Right lobe of liver (tissue), 6 donors: ENCODE measurements around the gene LIN7B. TPM values are rescaled to one million over a fixed set of nuclear protein-coding genes. Genes with fewer than 3 reads are reported as not detected.

Experiments
- ATAC-seq, 4 donors: fragments of 200-7000 bp; cut with Tn5 transposase; one replicate each; pipeline ENCODE4 v1.9.1; 2020; ENCODE audit warnings: mild to moderate bottlenecking in 4 of 4, moderate library complexity in 4 of 4
- DNase-seq, 3 donors: peaks; one replicate each; pipeline ENCODE4 v3.0.0-alpha.2; 2020
- H3K27ac ChIP-seq, 3 donors: fragments of 200-600 bp; one replicate each; pipeline ENCODE4 v1.8.0; 2022
- H3K27me3 ChIP-seq, 2 donors: fragments of 200-600 bp; one replicate each; pipeline ENCODE4 v1.8.0; 2022
- H3K36me3 ChIP-seq, 4 donors: fragments of 200-600 bp; sonication (generic) in 1 of 4; one replicate each; pipeline versions ENCODE4 v1.5.1 to v1.8.0; 2017 to 2022; ENCODE audit warnings: control low read depth in 1 of 4
- H3K4me1 ChIP-seq, 4 donors: fragments of 200-600 bp; sonication (generic) in 1 of 4; one replicate each; pipeline versions ENCODE4 v1.5.1 to v1.8.0; 2017 to 2022; ENCODE audit warnings: control low read depth in 1 of 4
- H3K4me3 ChIP-seq, 3 donors: fragments of 200-600 bp; one replicate each; pipeline ENCODE4 v1.8.0; 2022
- H3K9me3 ChIP-seq, 4 donors: fragments of 200-600 bp; sonication (generic) in 1 of 4; one replicate each; pipeline versions ENCODE4 v1.5.1 to v1.8.0; 2017 to 2022; ENCODE audit warnings: control low read depth in 1 of 4
- CTCF ChIP-seq, 4 donors: fragments of 200-600 bp in 3 of 4; fragments of 450-650 bp in 1 of 4; IDR thresholded peaks; one replicate each; pipeline versions ENCODE4 v1.5.1 to v1.8.0; 2016 to 2022; ENCODE audit warnings: antibody characterized with exemption in 4 of 4, mild to moderate bottlenecking in 2 of 4
- POLR2A ChIP-seq: fragments of 450-650 bp; IDR thresholded peaks from one replicate; pipeline ENCODE4 v1.6.1; 2017; ENCODE audit warnings: antibody characterized with exemption, mild to moderate bottlenecking
- WGBS: methylation state at CpG from one replicate; pipeline ENCODE4 v1.1.6; 2018; ENCODE audit warnings: low coverage, low lambda C conversion rate; ENCODE audit not compliant: insufficient coverage; ENCODE audit errors: missing lambda C conversion rate; 5-methylcytosine and 5-hydroxymethylcytosine counted together
- intact Hi-C, 2 donors: fragments of 100-400 bp; cut with DNase I; formaldehyde crosslinking; loops; one replicate each; pipeline versions ENCODE4 v1.11.2 to v1.14.1; 2022
- total RNA-seq, 6 experiments: library from RNA; depleted of rRNA in 2 of 6; stranded (reverse); fragments of >200 nt in 2 of 6; fragmentation: NEBNext Ultra II Directional in 3 of 6; extraction: Animal tissue kit (Norgen Biotek cat#: 25700) in 3 of 6; gene quantifications; one replicate each; pipeline versions ENCODE4 v1.1.0 to v1.2.4, GENCODE V29; 2016 to 2023
- donor health status: DM: no; HTN: yes; CAD: no.
- donor health status: DM: no; HTN: no; CAD: no.
- donor health status: DM: no; HTN: no; CAD: no.
- donor health status: DM: no; HTN: yes; CAD: no.
- donor health status: DM: no; HTN: yes; CAD: no.

The LIN7B gene
- total RNA-seq, 6 experiments from 2014 or later = 1.5 to 4.3 (median 2.4) TPM

- H3K36me3 ChIP-seq = no peaks in the 10 kb centered on the region
- no peaks in the 10 kb centered on the region for H3K27me3 ChIP-seq
- DNase-seq = no peak
- no peaks in the 10 kb centered on the region for H3K9me3 ChIP-seq
- WGBS = 100% methylated on average over 1 of the region's 10 CpGs
- TF ChIP-seq CTCF (IDR thresholded peaks at IDR 0.05) (no peak), POLR2A (no peak)
- no peak overlapping the region for H3K4me3 ChIP-seq
- peaks cover 0 to 6% (median 0%) of the 10 kb centered on the region in 4 donors for H3K4me1 ChIP-seq
- intact Hi-C loops = loop anchor here in 1 of 2 donors (5.0 kb wide), 1 partner anchor 34 kb away; no protein-coding TSS in a partner anchor
- no peak for ATAC-seq
- no peak overlapping the region for H3K27ac ChIP-seq
These were observed 22.6 kb downstream of the LIN7B start for GRCh38 chr19:49136771-49137171.

- intact Hi-C loops = no loop called here
- no peaks in the 10 kb centered on the region for H3K27me3 ChIP-seq
- ATAC-seq (no peak), DNase-seq (no peak)
- no peaks in the 10 kb centered on the region for H3K4me1 ChIP-seq
- no peak overlapping the region for H3K27ac ChIP-seq
- 91% methylated on average over 5 of the region's 7 CpGs for WGBS
- no peaks in the 10 kb centered on the region for H3K36me3 ChIP-seq
- H3K4me3 ChIP-seq = no peak overlapping the region
- TF ChIP-seq POLR2A = no peak
- TF ChIP-seq CTCF (IDR thresholded peaks at IDR 0.05) = no peak
- no peaks in the 10 kb centered on the region for H3K9me3 ChIP-seq
These were observed 26.8 kb downstream of the LIN7B start for GRCh38 chr19:49140951-49141350.

DNA sequence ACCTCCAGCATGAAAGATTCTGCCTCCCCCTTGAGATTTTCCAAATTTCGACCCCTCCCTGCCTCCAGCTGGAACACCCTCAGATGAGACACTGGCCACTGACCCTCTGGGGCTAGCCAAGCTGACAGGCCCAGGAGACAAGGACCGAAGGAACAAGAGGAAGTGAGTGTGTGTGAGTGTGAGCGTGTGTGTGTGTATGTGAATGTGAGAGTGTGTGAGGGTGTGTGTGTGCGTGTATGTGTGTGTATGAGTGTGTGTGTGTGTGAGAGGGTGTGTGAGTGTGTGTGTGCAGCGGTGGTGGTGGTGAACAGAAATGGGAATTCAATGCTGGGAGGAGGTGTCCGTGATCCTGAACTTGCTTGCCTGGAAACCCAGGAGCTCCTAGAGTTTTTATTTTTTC lies 27.2 kb downstream of the LIN7B start:
- DNase-seq (no peak), ATAC-seq (no peak)
- Histone ChIP-seq H3K36me3 (no peaks in the 10 kb centered on the region), H3K9me3 (no peaks in the 10 kb centered on the region), H3K4me3 (no peak overlapping the region), H3K27ac (no peak overlapping the region), H3K27me3 (no peaks in the 10 kb centered on the region), H3K4me1 (no peaks in the 10 kb centered on the region)
- intact Hi-C loops = no loop called here
- 70% methylated on average over 6 of the region's 6 CpGs for WGBS
- TF ChIP-seq CTCF (IDR thresholded peaks at IDR 0.05) = no peak
- no peak for TF ChIP-seq POLR2A

DNA sequence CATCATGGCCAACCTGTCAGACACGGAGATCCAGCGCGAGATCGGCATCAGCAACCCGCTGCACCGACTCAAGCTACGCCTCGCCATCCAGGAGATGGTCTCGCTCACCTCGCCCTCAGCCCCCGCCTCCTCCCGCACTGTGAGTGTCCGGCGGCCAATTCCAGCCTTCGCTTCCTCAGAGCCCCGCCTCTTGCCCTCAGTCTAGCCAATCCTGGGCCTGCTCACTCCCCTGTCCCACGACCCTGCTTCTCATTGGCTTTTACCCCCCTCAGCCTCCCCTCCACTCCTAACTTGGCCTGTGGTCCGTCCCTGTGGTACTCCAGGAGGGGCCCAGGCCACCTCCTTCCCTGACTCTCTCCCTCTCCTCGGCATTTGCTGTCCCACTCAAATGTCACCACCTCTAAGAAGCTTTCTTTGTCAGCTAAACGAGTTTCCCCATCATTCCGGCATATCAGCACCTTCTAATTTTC lies 28.7 kb downstream of the LIN7B start:
- intact Hi-C loops = no loop called here
- ATAC-seq = peak; percentile 87 to 93 (median 92)
- Histone ChIP-seq H3K9me3 (no peaks in the 10 kb centered on the region), H3K4me3 (peak overlapping the region in 2 of 3 donors; percentile 10 to 37), H3K36me3 (no peaks in the 10 kb centered on the region), H3K27ac (no peak overlapping the region), H3K4me1 (no peaks in the 10 kb centered on the region), H3K27me3 (no peaks in the 10 kb centered on the region)
- peak; percentile 72 to 83 (median 77) for DNase-seq
- WGBS = 18% methylated on average over 11 of the region's 21 CpGs
- TF ChIP-seq CTCF (IDR thresholded peaks at IDR 0.05) = no peak
